ENCODE measurements around the gene JARID2.

DNA sequence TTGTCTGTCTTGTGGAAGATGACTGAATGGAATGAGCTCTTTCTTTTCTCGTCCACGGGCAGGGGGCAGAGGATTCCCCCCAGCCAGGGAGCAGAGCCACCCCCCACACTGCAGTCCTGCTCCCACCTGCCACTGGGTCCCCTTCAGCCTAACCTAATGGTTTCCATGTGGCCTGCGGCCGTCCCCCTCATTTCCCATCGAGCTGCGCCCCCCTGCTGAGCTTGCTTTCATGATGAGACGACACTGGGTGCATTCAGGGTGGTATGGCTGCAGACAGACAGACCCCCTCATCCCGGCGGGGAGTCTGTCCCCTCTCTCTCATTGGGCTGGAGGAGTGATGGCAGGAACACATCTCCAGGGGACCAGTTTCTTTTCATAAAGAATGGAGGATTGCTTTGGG lies 276.2 kb downstream of the JARID2 start:
- TF ChIP-seq NFIC (IDR thresholded peaks at IDR 0.05; ENCODE audit: borderline replicate concordance) = no peak
- no peak for TF ChIP-seq CHD2 (IDR thresholded peaks at IDR 0.05; ENCODE audit: low read length, partially characterized antibody)
- no peak for TF ChIP-seq TAF1 (IDR thresholded peaks at IDR 0.05; ENCODE audit: borderline replicate concordance, low read depth, low read length)
- TF ChIP-seq GABPA (IDR thresholded peaks at IDR 0.05; ENCODE audit: low read depth) = no peak
- TF ChIP-seq, protein P1, sequence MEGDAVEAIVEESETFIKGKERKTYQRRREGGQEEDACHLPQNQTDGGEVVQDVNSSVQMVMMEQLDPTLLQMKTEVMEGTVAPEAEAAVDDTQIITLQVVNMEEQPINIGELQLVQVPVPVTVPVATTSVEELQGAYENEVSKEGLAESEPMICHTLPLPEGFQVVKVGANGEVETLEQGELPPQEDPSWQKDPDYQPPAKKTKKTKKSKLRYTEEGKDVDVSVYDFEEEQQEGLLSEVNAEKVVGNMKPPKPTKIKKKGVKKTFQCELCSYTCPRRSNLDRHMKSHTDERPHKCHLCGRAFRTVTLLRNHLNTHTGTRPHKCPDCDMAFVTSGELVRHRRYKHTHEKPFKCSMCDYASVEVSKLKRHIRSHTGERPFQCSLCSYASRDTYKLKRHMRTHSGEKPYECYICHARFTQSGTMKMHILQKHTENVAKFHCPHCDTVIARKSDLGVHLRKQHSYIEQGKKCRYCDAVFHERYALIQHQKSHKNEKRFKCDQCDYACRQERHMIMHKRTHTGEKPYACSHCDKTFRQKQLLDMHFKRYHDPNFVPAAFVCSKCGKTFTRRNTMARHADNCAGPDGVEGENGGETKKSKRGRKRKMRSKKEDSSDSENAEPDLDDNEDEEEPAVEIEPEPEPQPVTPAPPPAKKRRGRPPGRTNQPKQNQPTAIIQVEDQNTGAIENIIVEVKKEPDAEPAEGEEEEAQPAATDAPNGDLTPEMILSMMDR (IDR thresholded peaks at IDR 0.05) = no peak
- TF ChIP-seq, protein P2, sequence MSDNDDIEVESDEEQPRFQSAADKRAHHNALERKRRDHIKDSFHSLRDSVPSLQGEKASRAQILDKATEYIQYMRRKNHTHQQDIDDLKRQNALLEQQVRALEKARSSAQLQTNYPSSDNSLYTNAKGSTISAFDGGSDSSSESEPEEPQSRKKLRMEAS (IDR thresholded peaks at IDR 0.05; ENCODE audit: low read depth) = no peak
- TF ChIP-seq MEF2A (IDR thresholded peaks at IDR 0.05; ENCODE audit: borderline replicate concordance, low read depth) = no peak
- TF ChIP-seq, protein P3, sequence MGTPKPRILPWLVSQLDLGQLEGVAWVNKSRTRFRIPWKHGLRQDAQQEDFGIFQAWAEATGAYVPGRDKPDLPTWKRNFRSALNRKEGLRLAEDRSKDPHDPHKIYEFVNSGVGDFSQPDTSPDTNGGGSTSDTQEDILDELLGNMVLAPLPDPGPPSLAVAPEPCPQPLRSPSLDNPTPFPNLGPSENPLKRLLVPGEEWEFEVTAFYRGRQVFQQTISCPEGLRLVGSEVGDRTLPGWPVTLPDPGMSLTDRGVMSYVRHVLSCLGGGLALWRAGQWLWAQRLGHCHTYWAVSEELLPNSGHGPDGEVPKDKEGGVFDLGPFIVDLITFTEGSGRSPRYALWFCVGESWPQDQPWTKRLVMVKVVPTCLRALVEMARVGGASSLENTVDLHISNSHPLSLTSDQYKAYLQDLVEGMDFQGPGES (IDR thresholded peaks at IDR 0.05; ENCODE audit: low read depth, low read length) = no peak
- TF ChIP-seq, protein P4, sequence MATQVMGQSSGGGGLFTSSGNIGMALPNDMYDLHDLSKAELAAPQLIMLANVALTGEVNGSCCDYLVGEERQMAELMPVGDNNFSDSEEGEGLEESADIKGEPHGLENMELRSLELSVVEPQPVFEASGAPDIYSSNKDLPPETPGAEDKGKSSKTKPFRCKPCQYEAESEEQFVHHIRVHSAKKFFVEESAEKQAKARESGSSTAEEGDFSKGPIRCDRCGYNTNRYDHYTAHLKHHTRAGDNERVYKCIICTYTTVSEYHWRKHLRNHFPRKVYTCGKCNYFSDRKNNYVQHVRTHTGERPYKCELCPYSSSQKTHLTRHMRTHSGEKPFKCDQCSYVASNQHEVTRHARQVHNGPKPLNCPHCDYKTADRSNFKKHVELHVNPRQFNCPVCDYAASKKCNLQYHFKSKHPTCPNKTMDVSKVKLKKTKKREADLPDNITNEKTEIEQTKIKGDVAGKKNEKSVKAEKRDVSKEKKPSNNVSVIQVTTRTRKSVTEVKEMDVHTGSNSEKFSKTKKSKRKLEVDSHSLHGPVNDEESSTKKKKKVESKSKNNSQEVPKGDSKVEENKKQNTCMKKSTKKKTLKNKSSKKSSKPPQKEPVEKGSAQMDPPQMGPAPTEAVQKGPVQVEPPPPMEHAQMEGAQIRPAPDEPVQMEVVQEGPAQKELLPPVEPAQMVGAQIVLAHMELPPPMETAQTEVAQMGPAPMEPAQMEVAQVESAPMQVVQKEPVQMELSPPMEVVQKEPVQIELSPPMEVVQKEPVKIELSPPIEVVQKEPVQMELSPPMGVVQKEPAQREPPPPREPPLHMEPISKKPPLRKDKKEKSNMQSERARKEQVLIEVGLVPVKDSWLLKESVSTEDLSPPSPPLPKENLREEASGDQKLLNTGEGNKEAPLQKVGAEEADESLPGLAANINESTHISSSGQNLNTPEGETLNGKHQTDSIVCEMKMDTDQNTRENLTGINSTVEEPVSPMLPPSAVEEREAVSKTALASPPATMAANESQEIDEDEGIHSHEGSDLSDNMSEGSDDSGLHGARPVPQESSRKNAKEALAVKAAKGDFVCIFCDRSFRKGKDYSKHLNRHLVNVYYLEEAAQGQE (IDR thresholded peaks at IDR 0.05; ENCODE audit: low read depth, low read length) = no peak
- no peak for TF ChIP-seq FOSL2 (IDR thresholded peaks at IDR 0.05; ENCODE audit: borderline replicate concordance, low read depth)
- TF ChIP-seq, protein P5, sequence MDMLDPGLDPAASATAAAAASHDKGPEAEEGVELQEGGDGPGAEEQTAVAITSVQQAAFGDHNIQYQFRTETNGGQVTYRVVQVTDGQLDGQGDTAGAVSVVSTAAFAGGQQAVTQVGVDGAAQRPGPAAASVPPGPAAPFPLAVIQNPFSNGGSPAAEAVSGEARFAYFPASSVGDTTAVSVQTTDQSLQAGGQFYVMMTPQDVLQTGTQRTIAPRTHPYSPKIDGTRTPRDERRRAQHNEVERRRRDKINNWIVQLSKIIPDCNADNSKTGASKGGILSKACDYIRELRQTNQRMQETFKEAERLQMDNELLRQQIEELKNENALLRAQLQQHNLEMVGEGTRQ (IDR thresholded peaks at IDR 0.05; ENCODE audit: borderline replicate concordance, low read depth, low read length) = no peak

All from SK-N-SH (cell line).